GM12865 (cell line): ENCODE data around the gene ELP1.
A peak's percentile ranks its signal among the peaks of the same experiment; 100 is the strongest.
"Not testable (repeated sequence)": the region's sequence is repeated elsewhere in the genome, so short reads cannot be mapped to it uniquely, and the experiment has no call there.

Experiments used
- DNase-seq: peaks from one replicate; pipeline ENCODE4 v3.0.0; 2010; ENCODE audit warnings: low read depth
- H3K4me3 ChIP-seq: 2 replicates; pipeline ENCODE4 v1.5.1; 2011; ENCODE audit warnings: mild to moderate bottlenecking, low read depth, low read length, control low read depth
- CTCF ChIP-seq: IDR thresholded peaks from 2 replicates; pipeline ENCODE4 v1.5.1; 2011; ENCODE audit warnings: low read length, control low read depth, low read depth, inconsistent platforms; ENCODE audit not compliant: insufficient read depth; ENCODE audit errors: missing control alignments

The ELP1 gene

GRCh38 chr9:108854641-108855528 is 79.0 kb downstream of the ELP1 start:
- TF ChIP-seq CTCF: no peak
- no peak for DNase-seq
- H3K4me3 ChIP-seq: no peak overlapping the region

GRCh38 chr9:108854094-108854493 is 79.8 kb downstream of the ELP1 start:
- no peak for DNase-seq
- TF ChIP-seq CTCF: no peak
- no peak overlapping the region for H3K4me3 ChIP-seq

GRCh38 chr9:108852079-108852478 is 81.8 kb downstream of the ELP1 start:
- H3K4me3 ChIP-seq: no peak overlapping the region
- no peak for TF ChIP-seq CTCF
- no peak for DNase-seq

GRCh38 chr9:108851138-108851537 is 82.8 kb downstream of the ELP1 start:
- DNase-seq: no peak
- H3K4me3 ChIP-seq: no peak overlapping the region
- TF ChIP-seq CTCF: no peak

GRCh38 chr9:108850293-108850897 is 83.5 kb downstream of the ELP1 start:
- TF ChIP-seq CTCF: peak; percentile 34
- no peak overlapping the region for H3K4me3 ChIP-seq
- DNase-seq: peak; percentile 34

GRCh38 chr9:108848296-108848695 is 85.6 kb downstream of the ELP1 start:
- DNase-seq, H3K4me3 ChIP-seq: not testable (repeated sequence)

- no peak for TF ChIP-seq CTCF
- no peak overlapping the region for H3K4me3 ChIP-seq
- no peak for DNase-seq
Measured at GRCh38 chr9:108845947-108846346, 88.0 kb downstream of the ELP1 start.
